Stimulated activated CD4-positive, alpha-beta T cell treated with anti-CD3 and anti-CD28 coated beads, TNF-alpha, amount 100 ng/mL, for 48 hours (primary cell): ENCODE results near the gene FN3KRP.
"Not testable (repeated sequence)": the region's sequence is repeated elsewhere in the genome, so short reads cannot be mapped to it uniquely, and the experiment has no call there.

Source experiments
- DNase-seq, 3 donors: peaks; one replicate each; pipeline ENCODE4 v3.0.0-alpha.2; 2020; ENCODE audit warnings: low read depth in 3 of 3

The FN3KRP gene

DNA sequence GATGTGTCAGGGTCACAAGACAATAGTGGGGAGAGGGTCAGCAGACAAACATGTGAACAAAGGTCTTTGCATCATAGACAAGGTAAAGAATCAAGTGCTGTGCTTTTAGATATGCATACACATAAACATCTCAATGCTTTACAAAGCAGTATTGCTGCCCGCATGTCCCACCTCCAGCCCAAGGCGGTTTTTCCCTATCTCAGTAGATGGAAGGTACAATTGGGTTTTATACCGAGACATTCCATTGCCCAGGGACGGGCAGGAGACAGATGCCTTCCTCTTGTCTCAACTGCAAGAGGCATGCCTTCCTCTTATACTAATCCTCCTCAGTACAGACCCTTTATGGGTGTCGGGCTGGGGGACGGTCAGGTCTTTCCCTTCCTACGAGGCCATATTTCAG is 28.2 kb downstream of the FN3KRP start:
- not testable (repeated sequence) for DNase-seq

- DNase-seq, result no peak
Measured at GRCh38 chr17:82745524-82745923, 29.0 kb downstream of the FN3KRP start.

DNA sequence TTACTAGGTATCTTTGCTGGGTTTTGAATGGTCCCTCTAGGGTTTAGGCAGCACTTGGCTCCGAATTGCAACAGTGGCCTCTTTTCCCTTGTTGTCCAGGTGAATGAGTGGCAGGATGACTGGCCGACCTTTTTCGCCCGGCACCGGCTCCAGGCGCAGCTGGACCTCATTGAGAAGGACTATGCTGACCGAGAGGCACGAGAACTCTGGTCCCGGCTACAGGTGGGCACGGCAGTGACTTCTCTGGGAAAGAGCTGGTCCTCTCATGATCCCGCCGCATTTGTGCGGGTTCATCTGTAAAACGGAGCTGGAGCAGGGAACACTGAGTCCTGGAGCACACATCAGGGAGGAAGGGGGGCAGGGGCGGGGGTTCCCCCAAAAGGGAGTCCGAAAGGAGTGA is 32.2 kb downstream of the FN3KRP start:
- no peak for DNase-seq

DNA sequence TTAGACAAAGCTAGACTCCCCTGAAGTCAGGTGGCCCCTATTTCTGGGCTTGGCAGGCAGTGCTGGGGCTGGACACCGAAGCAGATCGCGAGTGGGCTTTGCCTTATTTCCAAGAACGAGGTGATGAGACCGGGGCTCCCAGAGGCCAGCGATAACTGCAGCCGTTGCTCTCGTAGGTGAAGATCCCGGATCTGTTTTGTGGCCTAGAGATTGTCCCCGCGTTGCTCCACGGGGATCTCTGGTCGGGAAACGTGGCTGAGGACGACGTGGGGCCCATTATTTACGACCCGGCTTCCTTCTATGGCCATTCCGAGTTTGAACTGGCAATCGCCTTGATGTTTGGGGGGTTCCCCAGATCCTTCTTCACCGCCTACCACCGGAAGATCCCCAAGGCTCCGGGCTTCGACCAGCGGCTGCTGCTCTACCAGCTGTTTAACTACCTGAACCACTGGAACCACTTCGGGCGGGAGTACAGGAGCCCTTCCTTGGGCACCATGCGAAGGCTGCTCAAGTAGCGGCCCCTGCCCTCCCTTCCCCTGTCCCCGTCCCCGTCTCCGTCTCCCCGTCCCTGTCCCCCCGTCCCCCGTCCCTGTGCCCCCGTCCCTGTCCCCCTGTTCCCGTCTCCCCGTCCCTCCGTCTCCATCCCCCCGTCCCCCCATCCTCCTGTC is 33.9 kb downstream of the FN3KRP start:
- no peak for DNase-seq

DNA sequence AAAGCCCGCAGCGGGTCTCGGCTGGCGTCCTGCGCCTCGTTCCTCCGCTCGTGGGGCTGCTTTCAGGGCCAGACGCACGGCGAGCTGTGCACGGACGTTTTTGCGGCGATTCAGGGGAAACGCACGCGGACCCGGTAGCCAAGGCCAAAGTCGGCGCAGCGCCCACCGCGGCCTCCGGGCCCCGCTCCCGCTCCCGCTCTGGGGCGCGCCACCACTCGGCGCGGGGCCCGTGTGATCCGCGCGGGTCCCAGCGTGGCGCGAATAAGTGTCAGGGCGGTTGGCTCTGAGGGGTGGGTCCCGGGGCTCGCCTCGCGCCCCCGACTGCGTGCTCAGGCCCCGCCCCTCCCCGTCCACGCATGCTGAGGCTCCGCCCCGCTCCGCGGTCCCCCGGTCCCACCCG is 34.7 kb downstream of the FN3KRP start:
- DNase-seq, result no peak

GRCh38 chr17:82751571-82752370 is 35.3 kb downstream of the FN3KRP start, which contains the start of gene TBCD:
TSS of gene TBCD (plus strand) at chr17:82752065. CDS start at chr17:82752194, 129 bp downstream.
- peak; percentile 66 to 95 (median 87) for DNase-seq

- no peak for DNase-seq
Measured at GRCh38 chr17:82752371-82753200, 36.1 kb downstream of the FN3KRP start.

- DNase-seq, result no peak
Measured at GRCh38 chr17:82753201-82753464, 36.6 kb downstream of the FN3KRP start.

DNA sequence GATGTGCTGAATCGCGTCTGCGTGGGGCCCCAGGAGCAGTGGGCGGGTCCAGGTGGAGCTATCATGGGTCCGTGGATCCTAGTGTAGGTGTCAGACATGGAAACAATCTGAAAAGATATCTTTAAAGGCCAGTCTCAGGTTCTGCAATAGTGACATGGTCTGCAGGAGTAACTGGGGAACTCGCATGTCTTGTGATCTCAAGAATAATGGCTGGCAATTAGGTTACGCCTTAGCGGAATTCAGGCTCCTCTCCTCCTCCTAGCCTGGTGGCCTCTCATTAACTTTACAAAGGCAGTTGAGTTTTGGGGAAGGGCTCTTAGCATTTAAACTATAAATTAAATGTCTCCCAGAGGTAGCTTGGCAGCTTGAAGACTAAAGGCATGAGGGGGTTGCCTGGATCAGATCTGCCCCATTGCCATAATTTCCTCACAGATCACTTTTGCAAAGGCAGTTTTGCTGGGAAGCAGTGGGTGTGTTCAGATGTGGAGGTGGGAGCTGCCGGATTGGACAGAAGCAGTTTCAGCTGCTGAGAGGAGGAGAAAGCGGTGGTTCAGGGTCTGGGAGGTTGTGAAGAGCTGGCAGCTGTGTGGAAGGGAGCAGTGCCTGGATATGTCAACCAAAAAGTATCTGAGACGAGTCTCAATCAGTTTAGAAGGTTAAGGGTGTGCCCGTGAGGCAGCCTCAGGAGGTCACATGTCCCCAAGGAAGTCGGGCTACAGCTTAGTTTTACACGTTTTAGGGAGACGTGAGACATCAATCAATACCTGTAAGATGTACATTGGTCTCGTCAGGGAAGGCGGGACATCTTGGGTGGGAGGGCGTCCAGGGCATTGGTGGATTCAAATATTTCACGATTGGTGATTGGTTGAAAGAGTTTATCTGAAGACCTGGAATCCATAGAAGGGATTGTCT is 38.0 kb downstream of the FN3KRP start:
- no peak for DNase-seq

- DNase-seq, result no peak
Measured at GRCh38 chr17:82756166-82756565, 39.7 kb downstream of the FN3KRP start.

GRCh38 chr17:82765371-82765770 is 48.9 kb downstream of the FN3KRP start:
- DNase-seq, result no peak

DNA sequence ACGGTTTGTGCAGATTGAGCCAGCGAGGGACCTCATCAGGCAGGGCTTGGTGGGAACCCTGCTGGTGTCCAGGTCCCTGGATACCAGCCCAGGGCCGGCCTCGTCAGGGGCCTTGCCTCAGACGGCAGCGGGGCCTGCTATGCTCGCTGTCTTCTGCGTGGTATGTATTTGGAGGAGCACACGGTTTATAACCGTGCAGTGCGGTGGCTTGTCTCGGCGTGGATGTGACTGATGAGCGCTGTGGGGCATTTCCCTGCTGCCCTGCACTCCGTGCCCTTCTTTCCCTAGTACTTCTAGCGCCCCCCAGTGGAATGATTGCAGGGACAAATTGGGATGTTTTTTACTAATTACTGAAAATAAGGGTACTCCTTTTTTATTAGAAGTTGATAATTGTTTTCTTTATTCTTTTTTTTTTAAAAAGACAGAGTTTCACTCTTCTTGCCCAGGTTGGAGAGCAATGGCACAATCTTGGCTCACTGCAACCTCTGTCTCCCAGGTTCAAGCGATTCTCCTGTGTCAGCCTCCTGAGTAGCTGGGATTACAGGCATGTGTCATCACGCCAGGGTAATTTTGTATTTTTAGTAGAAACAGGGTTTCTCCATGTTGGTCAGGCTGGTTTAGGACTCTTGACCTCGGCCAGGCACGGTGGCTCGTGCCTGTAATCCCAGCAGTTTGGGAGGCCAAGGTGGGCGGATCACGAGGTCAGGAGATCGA is 50.7 kb downstream of the FN3KRP start:
- DNase-seq, result peak; percentile 20 to 46 (median 29)

GRCh38 chr17:82769041-82769440 is 52.5 kb downstream of the FN3KRP start:
- DNase-seq, result no peak

- DNase-seq, result no peak
Measured at GRCh38 chr17:82772026-82772425, 55.5 kb downstream of the FN3KRP start.

DNA sequence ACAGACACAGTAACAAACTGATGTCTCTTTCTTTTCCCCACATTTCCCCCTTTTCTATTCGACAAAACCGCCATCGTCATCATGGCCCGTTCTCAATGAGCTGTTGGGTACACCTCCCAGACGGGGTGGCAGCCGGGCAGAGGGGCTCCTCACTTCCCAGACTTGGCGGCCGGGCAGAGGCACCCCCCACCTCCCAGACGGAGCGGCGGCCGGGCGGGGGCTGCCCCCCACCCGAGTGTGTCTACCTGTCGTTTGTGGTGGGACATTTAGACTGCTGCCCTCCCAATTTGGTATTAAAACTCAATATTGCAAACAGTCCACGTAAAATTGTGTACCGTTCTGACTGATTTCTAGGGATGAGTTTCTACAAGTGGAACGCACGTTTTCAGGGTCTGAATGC is 58.0 kb downstream of the FN3KRP start:
- DNase-seq, result not testable (repeated sequence)

DNA sequence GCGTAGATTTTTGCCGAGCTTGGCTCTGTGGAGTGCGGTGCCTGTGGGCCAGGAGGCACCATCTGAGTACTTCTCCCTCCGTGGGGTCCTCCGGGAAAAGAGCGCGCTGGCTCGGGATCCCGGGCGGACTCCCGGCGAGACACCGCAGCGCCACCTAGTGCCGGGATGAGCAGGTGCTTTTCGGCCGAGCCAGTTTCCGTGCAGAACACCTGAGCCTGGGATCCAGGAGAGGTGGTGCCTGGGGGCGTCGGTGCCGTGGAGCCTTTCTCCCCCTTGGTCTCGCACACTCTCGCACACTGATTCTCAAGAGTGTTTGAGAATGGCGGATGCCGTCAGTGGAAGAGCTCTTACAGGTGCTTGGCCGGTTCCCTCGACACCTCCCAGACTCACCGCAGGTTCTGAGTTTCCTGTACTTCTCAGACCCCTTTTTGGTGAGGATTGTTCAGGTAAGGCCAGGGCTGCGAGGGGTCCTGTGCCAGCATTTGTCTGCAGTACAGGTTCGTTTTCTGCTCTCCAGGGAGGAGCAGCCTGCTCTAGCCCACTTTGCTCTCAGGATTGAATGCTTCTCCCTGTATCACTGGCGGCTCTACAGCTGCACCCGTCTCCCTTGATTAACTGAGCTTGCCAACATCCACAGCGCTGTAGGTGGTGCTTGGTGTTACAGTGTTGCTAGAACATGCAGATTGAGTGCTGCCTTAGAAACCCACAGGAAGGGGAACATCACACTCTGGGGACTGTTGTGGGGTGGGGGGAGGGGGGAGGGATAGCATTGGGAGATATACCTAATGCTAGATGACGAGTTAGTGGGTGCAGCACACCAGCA is 58.7 kb downstream of the FN3KRP start:
- DNase-seq, result no peak

- no peak for DNase-seq
Measured at GRCh38 chr17:82776454-82776853, 59.9 kb downstream of the FN3KRP start.
